Globus pallidus (tissue), 1 donor: ENCODE measurements around the gene MOB3B.

Experiments used
- DNase-seq: peaks from one replicate; pipeline ENCODE4 v3.0.0-alpha.2; 2015; ENCODE audit warnings: low spot score

MOB3B gene

DNA sequence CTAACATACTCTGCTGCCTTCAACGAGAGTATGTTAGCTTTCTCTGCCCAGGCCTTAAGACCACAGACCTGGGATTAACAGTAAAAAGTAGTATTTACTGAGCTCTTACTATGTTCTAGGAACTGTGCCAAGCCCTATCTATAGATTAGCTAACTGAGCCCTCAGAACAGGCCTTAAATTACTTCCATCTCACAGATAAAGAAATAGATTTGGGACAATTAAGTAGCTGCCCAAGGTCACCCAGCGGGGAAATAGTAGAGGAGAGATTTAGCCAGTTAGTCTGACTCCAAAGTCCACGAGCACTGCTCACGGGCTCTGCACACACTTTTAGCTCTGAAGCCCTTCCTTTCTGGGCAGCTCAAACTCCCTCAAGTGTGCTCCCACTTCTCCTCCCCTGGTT lies 168.1 kb downstream of the MOB3B start:
- DNase-seq: no peak

DNA sequence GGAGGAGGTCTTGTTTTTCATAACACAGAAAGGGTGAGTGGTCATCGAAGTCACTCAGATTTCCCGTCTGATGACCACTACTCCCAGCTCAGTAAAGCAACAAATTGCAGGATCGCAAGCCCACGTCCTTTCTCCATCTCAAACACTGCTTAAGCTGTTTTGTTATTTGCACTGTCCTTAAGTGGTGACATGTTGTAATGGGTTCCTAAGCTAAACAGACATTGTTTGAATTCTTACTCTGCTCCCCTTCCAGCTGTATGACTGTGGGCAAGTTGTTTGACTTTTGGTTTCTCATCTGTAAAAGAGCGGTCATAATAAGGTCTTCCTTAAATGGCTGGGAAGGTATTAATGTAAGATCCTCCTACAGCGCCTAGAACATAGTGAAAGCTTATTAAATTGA lies 169.9 kb downstream of the MOB3B start:
- DNase-seq: no peak

DNA sequence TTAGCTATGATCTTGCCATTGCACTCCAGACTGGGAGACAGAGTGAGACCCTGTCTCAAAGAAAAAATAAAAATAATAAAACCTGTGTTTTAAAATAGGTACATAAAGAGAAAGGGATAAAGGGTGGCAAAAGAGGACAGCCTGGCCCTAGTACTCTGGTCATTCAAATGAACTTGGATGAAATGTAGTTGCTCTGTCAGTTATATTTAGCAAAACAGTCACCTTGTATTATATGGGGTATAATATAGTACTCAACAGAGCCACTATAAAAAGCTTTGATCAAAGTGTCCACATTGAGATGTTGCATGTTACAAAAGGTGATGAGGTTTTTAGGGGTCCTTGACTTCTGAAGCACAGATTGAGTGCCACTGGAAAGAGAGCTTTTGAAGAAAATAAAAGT lies 171.6 kb downstream of the MOB3B start:
- DNase-seq: no peak

DNA sequence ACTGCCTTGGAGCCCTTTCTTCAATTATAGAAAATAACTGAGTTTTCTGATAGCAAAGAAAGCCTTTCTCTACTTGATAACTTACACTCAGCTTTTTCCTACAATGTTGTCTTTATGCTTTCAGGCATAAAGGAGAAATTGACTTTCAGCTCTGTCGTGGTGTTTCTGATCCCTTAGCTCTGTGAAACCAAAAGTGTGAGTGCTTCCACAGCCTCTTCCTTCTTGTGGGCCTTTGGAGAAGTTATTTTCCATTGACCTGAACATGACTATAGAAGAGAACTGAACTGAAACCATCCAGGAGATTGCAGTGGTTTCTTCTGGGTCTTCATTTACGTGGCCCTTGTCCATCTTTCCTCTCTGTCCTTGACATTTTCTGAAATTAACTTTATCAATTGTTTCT lies 173.2 kb downstream of the MOB3B start:
- DNase-seq: peak; percentile 60

DNA sequence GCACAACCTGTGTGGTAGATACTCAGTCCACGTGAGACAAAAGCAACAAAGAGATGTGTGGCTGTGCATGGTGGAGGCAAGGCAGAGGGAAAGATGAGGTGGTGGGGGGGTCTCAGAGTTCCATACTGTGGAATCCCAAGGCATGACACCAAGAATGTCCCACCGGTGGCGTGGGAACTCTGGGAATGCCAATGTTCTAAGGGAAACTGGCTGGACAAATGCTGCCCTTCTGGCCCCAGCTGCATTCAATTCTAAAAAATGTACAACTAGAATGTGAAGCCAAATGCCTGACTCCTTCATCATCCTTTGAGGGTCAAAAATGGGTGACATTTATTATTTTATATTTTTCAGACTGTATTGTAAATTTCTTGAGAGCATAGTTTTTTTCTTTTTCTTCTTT lies 174.4 kb downstream of the MOB3B start:
- no peak for DNase-seq

DNA sequence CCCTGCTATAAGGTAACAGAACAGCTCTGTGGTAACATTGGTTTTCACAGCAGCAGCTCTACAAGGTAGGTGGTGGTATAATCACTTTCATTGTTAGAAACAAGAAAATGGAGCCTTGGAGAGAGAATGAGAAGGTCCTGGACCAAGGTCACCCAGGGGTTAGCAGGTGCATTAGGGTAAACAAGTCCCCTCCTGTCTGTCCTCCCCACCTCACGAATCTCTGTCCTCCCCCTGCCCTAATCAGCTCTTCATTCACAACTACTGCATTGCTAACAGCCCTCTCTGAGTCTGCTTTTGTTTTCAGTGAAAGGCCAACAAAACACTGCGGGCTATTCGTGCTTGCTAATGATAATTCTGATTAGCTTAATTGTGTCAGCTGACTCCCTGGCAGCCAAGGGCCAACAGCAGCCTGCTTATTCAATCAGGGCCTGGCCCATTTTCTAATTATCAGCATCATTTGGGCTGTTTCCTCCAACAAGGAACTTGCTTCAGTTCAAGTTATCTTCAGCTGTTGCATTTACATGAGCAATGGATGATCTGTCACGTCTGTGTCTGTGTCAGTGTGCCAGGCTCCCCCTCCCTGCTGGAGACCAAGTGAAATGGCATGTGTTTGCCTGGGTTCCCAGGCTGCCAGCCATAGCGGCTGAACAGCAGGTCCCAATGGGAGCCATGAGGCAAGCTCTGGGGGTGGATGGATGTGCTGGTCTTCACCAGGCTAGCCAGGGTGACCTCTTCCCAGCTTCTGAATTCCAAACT lies 176.0 kb downstream of the MOB3B start:
- DNase-seq: peak; percentile 98

DNA sequence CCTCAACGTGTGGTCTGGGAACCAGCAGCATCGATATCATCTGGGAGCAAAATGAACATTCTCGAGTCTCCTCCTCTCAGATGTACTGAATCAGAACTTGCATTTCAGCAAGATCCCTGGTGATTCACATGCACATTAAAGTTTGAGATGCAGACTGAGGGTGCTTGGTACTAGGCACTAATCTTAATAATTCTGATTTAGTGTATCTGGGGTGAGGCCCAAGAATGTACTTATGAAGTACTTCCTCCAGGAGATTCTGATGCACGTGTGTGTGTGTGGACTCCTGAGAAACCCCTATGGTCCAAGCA lies 176.5 kb downstream of the MOB3B start:
- no peak for DNase-seq

DNA sequence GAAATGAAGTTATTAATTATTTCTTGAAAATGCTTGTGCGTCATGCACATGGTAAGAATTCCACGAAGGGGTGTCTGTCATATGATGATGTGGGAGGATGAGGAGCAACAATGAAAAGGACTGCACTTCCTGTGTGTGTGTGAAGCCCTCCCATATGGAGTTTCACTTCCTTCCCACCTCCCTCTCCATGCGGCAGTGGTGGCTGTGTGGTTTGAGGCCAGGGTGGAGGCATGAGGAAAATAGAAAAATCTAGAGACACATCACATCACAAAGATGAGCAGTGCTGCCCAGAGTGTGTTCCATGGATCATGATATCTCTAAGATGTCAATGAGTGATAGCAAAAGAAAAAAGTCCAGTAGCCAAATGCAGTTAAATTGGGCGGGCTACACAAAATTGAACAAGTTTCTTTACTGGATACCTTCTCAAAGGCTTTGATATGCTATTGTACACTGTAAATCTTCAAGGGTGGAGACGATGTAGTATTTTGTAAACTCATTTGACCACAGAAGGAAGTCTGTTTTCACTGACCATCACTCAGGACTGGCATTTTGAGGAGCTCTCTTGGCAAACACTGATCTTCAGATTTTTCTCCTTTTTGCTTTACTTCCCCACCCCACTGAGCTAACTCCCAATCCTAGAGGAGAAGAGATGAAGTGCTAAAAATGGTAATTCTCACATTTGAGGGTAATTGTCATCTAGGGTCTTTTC lies 177.0 kb downstream of the MOB3B start:
- peak; percentile 70 for DNase-seq

DNA sequence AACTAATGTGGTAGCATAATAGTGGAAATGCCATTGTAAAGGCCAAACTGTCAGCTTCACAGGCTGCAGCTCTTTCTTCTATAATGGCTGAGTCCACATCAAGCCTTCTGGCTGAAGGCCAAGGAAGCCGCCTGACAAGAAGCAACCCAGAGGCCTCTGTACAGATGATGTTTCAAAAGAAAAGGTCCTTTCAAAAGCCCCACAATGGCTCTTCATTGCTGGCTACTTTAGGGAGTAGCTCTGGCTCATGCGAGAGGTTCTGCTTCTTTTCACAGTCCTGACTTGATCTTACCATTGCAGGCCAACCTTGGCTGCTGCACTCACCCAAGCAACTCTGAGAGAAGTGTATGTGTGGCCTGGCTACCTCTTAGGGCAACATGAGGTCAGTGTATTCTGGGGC lies 178.2 kb downstream of the MOB3B start:
- peak; percentile 96 for DNase-seq

DNA sequence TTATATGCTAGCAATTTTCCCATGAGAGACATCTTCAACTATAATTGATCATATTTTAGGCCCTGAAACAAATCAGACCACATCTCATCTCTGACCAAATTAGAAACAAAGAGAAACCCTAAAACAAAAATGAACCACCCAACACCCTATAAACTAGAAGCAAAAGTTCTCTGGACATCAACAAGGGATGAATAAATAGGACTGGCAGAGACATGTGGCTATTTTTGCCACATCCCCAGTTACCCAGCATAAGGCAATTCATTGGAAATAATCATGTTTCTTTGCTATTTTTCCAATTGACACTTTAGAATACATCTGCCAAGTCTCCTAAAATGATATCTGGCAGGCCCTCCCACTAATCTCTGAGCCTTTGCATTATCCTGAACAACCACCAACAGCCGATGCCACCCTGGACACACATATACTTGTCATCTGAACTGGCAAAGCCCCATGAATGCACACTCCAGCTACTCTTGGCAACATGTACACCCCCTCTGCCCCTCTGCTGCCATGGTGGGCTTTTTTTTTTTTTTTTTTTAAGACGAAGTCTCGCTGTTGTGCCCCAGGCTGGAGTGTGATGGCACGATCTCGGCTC lies 179.1 kb downstream of the MOB3B start:
- DNase-seq: peak; percentile 51

DNA sequence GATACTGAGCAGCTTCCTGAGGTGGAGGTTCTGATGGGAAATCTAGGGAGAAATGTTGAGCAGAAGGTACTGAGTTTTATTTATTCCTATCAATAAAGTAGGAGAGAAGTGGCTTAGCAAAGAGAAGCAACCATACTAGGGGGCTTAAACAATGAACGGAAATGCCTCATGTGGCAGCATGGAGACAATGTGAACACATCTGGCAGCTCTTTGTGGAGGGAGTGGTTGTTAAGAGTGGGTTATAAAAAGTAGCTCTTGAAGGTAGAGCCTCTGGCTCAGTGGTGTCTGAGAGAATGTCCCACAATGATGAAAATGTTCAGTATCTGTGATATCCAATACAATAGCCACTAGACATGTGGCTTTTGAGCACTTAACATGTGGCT lies 179.9 kb downstream of the MOB3B start:
- no peak for DNase-seq

DNA sequence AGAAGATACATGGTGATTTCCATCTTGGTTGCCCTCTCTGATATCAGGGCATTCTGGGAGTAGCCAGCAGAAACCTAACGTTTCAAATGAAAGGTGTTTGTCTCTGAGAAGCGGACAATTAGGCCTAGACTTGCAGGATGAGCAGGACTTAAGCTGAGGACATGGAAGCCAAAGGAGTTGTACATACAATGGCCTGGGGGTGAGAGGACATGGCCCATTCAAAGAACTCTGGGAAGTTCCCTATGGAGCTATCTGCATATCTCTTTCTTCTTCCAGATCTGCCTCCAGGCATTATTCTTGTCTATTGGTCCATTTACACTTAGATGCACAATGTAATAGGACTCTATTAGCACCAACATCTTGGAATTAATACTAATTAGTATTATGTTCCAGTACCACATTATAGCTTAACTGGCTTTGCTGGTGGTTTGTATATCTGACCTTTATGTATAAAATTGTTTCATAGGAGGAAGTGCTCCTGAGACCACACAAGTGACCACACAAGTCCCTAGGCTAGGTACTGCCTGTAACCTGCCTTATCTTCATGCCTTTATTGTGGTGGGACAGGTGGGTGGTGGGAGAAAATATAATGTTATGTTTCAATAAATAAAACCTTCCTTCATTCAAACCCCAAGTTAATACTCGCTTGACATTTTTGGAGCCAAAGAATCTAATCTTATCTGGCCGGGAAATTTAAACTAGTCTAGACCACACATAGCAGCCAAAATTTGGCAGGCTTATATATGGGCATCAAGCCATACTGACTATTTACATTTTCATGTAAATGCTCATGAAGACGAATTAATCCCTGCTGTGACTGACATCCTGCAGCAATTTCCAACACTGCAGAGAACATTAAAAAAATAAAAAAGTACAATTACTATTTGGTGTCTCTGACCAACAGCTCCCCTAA lies 180.6 kb downstream of the MOB3B start:
- DNase-seq: no peak

DNA sequence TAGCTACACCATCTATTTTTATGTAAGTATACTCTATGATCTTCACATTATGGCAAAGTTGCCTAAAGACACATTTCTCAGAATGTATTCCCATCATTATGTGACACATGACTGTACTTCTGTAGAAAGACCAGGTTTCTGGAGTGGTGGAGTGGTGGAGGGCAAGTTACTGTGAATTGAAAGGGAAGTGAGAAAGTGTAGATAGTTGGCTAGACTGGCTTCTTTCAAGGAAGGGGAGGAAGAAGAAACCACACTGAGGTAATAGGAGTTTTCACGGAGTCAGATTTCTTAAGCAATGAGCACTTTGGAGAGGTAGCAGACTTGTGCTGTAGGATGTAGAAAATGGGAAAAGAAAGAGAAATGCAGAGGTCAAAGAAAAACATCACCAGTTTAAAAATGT lies 181.7 kb downstream of the MOB3B start:
- DNase-seq: no peak

DNA sequence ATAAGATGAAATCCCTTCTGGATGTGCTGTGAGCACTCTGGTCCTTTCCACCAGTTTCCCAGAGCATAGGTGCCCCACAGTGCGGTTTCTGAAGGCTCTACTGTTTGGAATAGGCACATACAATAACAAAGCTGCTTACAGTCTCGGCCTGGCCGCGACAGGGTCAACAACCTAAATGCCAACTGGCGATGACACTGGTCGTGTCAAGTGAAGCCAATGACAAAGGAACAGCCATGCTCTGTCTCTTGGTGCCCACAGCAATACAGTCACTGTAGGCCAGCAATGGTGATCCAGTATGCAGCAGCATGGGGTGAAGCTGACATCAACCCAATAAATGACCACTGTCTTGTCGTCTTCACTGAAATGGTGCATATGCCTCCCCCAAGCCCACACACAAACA lies 184.8 kb downstream of the MOB3B start:
- peak; percentile 93 for DNase-seq

DNA sequence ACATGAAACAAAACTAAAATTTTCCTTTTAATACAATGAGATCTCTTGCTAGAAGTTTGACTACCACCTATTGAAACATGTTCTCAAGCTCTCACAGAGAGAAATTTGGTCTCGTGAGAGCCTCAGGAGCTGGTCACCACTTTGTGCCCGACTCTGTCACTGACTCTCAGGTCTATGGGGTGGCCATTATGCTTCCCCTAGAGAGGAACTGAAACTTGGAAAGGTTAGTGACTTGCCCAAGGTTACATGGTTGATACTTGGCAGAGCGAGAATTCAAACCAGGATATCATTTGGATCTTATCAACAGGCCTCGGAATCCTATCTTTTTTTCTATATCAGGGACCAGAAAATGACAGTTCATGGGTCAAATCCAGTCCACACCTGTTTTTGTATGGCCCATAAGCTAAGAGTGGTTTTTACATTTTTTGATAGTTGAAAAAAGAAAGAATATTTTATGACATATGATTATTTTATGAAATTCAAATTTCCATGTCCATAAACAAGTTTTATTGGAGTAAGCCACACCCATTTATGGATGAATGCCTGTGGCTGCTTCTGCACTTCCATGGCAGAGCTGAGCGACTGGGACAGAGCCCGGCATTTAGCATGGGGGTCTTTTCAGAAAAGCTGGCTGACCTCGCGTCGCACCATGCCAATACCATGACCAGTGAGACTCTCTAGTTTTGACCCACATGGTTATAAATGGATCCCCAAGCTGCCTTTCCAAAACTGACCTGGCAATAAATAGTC lies 187.9 kb downstream of the MOB3B start:
- no peak for DNase-seq

DNA sequence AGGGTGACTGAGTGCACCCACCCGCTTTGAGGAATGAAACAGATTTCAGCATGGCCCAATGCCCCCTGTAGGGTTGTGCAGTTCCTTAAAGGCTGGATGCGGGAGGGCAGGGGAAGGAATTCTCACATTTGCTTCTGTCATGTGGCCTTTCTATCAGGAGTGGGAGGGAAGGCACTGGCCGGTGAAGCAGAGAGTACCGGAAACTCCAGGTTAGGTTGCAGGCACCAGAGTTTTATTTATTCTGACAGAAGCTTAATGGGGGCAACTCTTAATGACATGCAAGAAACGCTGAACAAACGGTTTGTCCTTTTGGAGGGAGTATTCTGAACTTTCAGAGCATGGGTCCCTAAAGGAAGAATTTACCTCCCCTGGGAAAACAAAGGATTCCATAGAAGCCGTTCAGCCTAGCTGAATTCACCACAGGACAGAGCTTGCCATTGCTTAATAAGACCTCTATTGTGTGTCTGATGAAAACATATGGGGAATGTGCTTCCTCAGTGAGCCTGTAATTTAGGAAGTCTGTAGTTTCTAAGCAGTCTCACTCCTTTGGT lies 188.6 kb downstream of the MOB3B start:
- DNase-seq: peak; percentile 80

DNA sequence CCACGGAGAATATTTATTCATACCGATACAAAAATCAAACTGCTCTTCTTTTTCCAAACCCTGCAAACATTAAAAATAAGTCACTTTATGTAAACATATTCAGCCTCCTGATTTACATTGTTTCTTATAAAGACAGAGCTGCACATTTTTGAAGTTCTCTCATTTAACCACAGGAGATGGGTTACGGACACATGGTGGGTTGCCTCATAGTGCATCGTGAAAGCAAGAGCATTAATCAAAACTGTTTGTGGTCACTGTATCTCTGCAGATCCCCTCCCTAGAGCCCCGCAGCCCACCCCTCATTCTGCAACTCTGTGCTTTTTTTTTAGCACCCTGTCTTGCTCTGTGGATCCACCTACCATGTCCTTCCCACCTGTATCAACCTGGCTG lies 189.3 kb downstream of the MOB3B start:
- DNase-seq: no peak

DNA sequence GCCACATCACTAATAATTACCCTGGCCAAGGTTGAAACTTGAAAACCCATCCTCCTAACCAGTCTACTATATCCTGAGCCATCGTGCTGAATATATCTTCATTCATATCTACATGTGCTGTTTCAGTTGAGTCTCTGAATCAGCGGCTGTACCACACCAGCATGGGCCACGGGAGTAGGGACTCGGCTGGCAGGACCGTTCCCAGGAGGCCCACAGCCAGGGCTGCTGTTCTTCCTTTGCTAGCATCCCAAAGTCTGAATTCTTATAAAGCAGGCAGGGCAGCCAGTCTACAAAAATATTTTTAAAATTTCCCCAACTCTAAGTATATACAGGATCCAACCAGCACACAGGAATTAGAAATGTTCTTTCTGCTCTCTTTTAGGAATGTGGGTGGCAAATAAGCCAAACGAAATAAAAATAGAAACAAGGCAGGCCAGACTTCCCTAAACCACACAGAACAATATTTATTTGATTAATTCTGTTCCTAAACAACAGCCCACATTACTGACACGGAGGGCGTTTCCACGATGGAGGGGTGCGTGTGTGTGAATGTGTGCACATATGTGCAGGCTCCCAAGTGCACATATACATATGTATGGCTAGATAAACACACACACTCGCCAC lies 189.8 kb downstream of the MOB3B start:
- DNase-seq: peak; percentile 60

DNA sequence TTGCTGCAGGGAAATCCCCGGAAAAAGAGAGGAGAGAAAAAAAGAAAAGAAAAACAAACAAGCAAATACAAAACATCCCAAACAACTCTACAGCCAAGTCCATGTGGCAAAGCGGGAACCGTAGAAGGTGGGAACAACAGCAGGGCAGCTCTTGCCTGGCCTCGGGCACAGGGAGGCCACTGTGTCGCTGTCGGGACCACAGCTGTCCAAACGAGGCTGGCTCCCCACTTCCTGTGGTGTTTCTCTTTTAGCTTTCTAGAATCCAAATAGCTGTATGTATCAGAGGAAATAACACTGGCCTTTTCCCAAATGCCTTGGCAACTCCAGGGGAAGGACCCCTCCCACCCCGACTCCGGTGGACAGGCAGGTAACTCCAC lies 191.1 kb downstream of the MOB3B start:
- peak; percentile 66 for DNase-seq

DNA sequence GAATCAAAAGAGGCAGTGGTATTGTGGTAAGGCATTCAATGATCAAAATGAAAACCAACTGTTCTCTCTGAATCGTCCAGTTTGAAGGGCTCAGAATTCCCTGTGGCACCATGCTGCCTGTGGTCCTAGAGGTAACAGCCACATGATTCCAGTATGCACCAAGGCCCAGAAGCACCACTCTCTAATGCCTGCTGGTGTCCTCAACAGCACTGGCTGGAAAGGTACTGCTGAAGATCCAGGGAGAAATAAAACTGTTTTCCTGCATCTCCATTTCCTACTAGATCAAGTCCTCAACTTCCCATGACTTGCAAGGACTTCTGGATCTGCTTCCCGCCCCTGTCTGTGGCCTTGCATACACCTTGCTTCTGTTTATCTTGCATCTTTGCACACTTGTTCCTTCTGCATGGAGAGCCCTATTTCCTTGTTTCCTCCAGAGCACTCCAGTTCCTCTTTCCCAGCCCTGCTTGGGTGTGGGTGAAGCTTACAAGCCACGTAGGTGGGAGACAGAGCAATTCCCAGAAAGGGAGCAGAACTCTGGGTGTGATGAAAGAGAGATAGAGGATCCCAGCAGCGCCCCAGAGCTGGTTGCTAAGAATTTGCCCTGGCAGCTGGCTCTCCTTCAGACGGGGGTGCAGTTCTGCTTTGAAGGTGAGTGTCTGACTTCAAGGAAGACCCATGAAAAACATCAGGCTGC lies 191.6 kb downstream of the MOB3B start:
- DNase-seq: no peak
